ENCODE data around the gene PTPN2. TPM values are rescaled to one million over a fixed set of nuclear protein-coding genes. Genes with fewer than 3 reads are reported as not detected.

PTPN2 gene
- total RNA-seq, 4 donors from 2014 or later = 17.0 to 20.0 (median 17.5) TPM

DNA sequence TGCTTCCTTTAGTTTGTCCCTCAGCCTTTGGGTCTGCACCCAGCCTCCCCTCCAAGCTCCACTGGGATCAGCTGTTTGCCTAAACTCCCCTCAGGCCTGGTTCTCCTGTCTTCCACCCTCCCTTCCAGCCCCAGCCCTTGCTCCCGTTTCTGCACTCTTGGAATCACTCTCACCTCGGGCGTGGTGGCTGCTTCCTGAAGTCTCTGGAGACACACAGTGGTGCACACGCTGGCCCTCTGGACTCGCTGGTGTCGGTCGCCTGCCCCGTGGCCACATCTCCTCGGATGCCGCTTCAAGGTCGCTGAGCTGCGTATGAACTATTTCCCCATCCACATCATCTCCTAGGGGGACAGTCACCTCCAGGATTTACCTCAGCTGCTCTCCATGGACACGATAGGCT, 134.9 kb downstream of the PTPN2 start:
- in situ Hi-C loops (cut with MboI; ENCODE audit: low sequenced_read_pairs in 4 of 4) (loop anchor here (25.0 kb wide), 1 partner anchor 413 kb away; no protein-coding TSS in a partner anchor), intact Hi-C loops (cut with DNase I; ENCODE audit: low total_unique reads) (no loop called here)

GRCh38 chr18:12748671-12749070, 135.4 kb downstream of the PTPN2 start:
- ATAC-seq (no peak), DNase-seq (no peak)
- Histone ChIP-seq H3K4me1 (no peaks in the 10 kb centered on the region), H3K27me3 (no peaks in the 10 kb centered on the region), H3K27ac (no peak overlapping the region), H3K36me3 (no peaks in the 10 kb centered on the region), H3K4me3 (no peak overlapping the region), H3K9me3 (no peaks in the 10 kb centered on the region)
- intact Hi-C loops (cut with DNase I; ENCODE audit: low total_unique reads) = no loop called here
- TF ChIP-seq POLR2A (IDR thresholded peaks at IDR 0.05) (no peak), CTCF (IDR thresholded peaks at IDR 0.05 in 4 of 5, conservative IDR thresholded peaks at IDR 0.05 in 1 of 5) (no peak)
- in situ Hi-C loops (cut with MboI; ENCODE audit: low sequenced_read_pairs in 4 of 4) = loop anchor here (25.0 kb wide), 1 partner anchor 414 kb away; no protein-coding TSS in a partner anchor

More for the DNA sequence above, 134.9 kb downstream of the PTPN2 start:
- H3K36me3 ChIP-seq = no peaks in the 10 kb centered on the region
- DNase-seq (no peak), ATAC-seq (no peak)
- no peak overlapping the region for H3K4me3 ChIP-seq
- TF ChIP-seq CTCF (IDR thresholded peaks at IDR 0.05 in 4 of 5, conservative IDR thresholded peaks at IDR 0.05 in 1 of 5) = no peak
- H3K4me1 ChIP-seq = no peaks in the 10 kb centered on the region
- H3K27me3 ChIP-seq = no peaks in the 10 kb centered on the region
- H3K27ac ChIP-seq = no peak overlapping the region
- H3K9me3 ChIP-seq = no peaks in the 10 kb centered on the region

- Histone ChIP-seq H3K27ac (no peak overlapping the region), H3K9me3 (no peaks in the 10 kb centered on the region), H3K4me1 (no peaks in the 10 kb centered on the region), H3K4me3 (no peak overlapping the region), H3K27me3 (no peaks in the 10 kb centered on the region), H3K36me3 (no peaks in the 10 kb centered on the region)
- TF ChIP-seq CTCF (IDR thresholded peaks at IDR 0.05 in 4 of 5, conservative IDR thresholded peaks at IDR 0.05 in 1 of 5) (no peak), POLR2A (IDR thresholded peaks at IDR 0.05) (no peak)
- in situ Hi-C loops (cut with MboI; ENCODE audit: low sequenced_read_pairs in 4 of 4) = loop anchor here (25.0 kb wide), 1 partner anchor 415 kb away; no protein-coding TSS in a partner anchor
- no peak for DNase-seq
- intact Hi-C loops (cut with DNase I; ENCODE audit: low total_unique reads) = no loop called here
- ATAC-seq = no peak
Observed at GRCh38 chr18:12747530-12748315, 136.3 kb downstream of the PTPN2 start.

- Histone ChIP-seq H3K4me1 (no peaks in the 10 kb centered on the region), H3K36me3 (no peaks in the 10 kb centered on the region), H3K27ac (no peak overlapping the region), H3K27me3 (no peaks in the 10 kb centered on the region), H3K9me3 (no peaks in the 10 kb centered on the region), H3K4me3 (no peak overlapping the region)
- intact Hi-C loops (cut with DNase I; ENCODE audit: low total_unique reads) = no loop called here
- TF ChIP-seq CTCF (IDR thresholded peaks at IDR 0.05 in 4 of 5, conservative IDR thresholded peaks at IDR 0.05 in 1 of 5) = no peak
- TF ChIP-seq POLR2A (IDR thresholded peaks at IDR 0.05) = no peak
- in situ Hi-C loops (cut with MboI; ENCODE audit: low sequenced_read_pairs in 4 of 4) = loop anchor here (25.0 kb wide), 1 partner anchor 417 kb away; no protein-coding TSS in a partner anchor
- ATAC-seq (no peak), DNase-seq (no peak)
Observed at GRCh38 chr18:12745095-12745795, 138.8 kb downstream of the PTPN2 start.
